H9 (cell line): Measurements from ENCODE around the gene GSK3A. TPM values are rescaled to one million over a fixed set of nuclear protein-coding genes. Genes with fewer than 3 reads are reported as not detected.

ENCODE experiments used
- DNase-seq: peaks from one replicate; pipeline ENCODE4 v3.0.0-alpha.2; 2017
- H2AFZ ChIP-seq: one replicate; pipeline ENCODE4 v1.6.1; 2013; ENCODE audit warnings: mild to moderate bottlenecking, low read length, control low read depth, moderate library complexity
- H2AK5ac ChIP-seq: 2 replicates; pipeline ENCODE4 v1.6.1; 2013; ENCODE audit warnings: low read length, control low read depth, mixed read lengths; ENCODE audit not compliant: insufficient read length
- H2BK120ac ChIP-seq: one replicate; pipeline ENCODE4 v1.6.1; 2013; ENCODE audit warnings: low read depth, mild to moderate bottlenecking, low read length, control low read depth, inconsistent platforms; ENCODE audit not compliant: poor library complexity, severe bottlenecking
- H2BK12ac ChIP-seq: 2 replicates; pipeline ENCODE4 v1.6.1; 2013; ENCODE audit warnings: low read length, control low read depth, mixed read lengths, low read depth; ENCODE audit not compliant: insufficient read length
- H2BK15ac ChIP-seq: 2 replicates; pipeline ENCODE4 v1.6.1; 2013; ENCODE audit warnings: low read depth, low read length, control low read depth
- H2BK20ac ChIP-seq: one replicate; pipeline ENCODE4 v1.6.1; 2013; ENCODE audit warnings: low read depth, mild to moderate bottlenecking, low read length, control low read depth, inconsistent platforms; ENCODE audit not compliant: poor library complexity, severe bottlenecking
- H2BK5ac ChIP-seq: 2 replicates; pipeline ENCODE4 v1.6.1; 2013; ENCODE audit warnings: low read length, control low read depth, mixed read lengths; ENCODE audit not compliant: insufficient read length
- H3K14ac ChIP-seq: 2 replicates; pipeline ENCODE4 v1.6.1; 2013; ENCODE audit warnings: low read length, control low read depth; ENCODE audit not compliant: insufficient read depth
- H3K18ac ChIP-seq: 2 replicates; pipeline ENCODE4 v1.6.1; 2013; ENCODE audit warnings: low read depth, mild to moderate bottlenecking, mixed read lengths, low read length, control low read depth; ENCODE audit not compliant: insufficient read length
- H3K23ac ChIP-seq: 2 replicates; pipeline ENCODE4 v1.6.1; 2013; ENCODE audit warnings: low read length, control low read depth, mixed read lengths, low read depth; ENCODE audit not compliant: insufficient read length
- H3K23me2 ChIP-seq: 2 replicates; pipeline ENCODE4 v1.6.1; 2013; ENCODE audit warnings: low read depth, mild to moderate bottlenecking, mixed read lengths, low read length, control low read depth; ENCODE audit not compliant: insufficient read length, poor library complexity, severe bottlenecking
- H3K27ac ChIP-seq: 2 replicates; pipeline ENCODE4 v1.5.1; 2013; ENCODE audit warnings: low read length, control low read depth, mixed read lengths, low read depth; ENCODE audit not compliant: insufficient read length
- H3K27me3 ChIP-seq: 2 replicates; pipeline ENCODE4 v1.6.1; 2013; ENCODE audit warnings: low read length, control low read depth, inconsistent platforms; ENCODE audit not compliant: insufficient read depth
- H3K4ac ChIP-seq: 2 replicates; pipeline ENCODE4 v1.6.1; 2013; ENCODE audit warnings: low read depth, mild to moderate bottlenecking, control low read depth, inconsistent platforms, low read length, moderate library complexity
- H3K4me1 ChIP-seq: 2 replicates; pipeline ENCODE4 v1.6.1; 2013; ENCODE audit warnings: low read length, control low read depth, inconsistent platforms; ENCODE audit not compliant: insufficient read depth
- H3K4me2 ChIP-seq: 2 replicates; pipeline ENCODE4 v1.6.1; 2013; ENCODE audit warnings: low read length, control low read depth, mixed read lengths; ENCODE audit not compliant: insufficient read length, insufficient read depth
- H3K56ac ChIP-seq: 2 replicates; pipeline ENCODE4 v1.6.1; 2013; ENCODE audit warnings: low read depth, mild to moderate bottlenecking, mixed read lengths, low read length, control low read depth; ENCODE audit not compliant: insufficient read length
- H3K79me1 ChIP-seq: 2 replicates; pipeline ENCODE4 v1.6.1; 2013; ENCODE audit warnings: low read depth, mild to moderate bottlenecking, moderate library complexity, low read length, control low read depth, inconsistent platforms; ENCODE audit not compliant: insufficient read depth, poor library complexity, severe bottlenecking
- H3K79me2 ChIP-seq: 2 replicates; pipeline ENCODE4 v1.6.1; 2013; ENCODE audit warnings: low read length, control low read depth, inconsistent platforms; ENCODE audit not compliant: insufficient read depth
- H3K9ac ChIP-seq: 2 replicates; pipeline ENCODE4 v1.6.1; 2013; ENCODE audit warnings: low read length, control low read depth, mixed read lengths; ENCODE audit not compliant: insufficient read length; ENCODE audit errors: extremely low read depth
- H3K9me3 ChIP-seq: one replicate; pipeline ENCODE4 v1.6.1; 2013; ENCODE audit warnings: low read depth, low read length, inconsistent platforms; ENCODE audit not compliant: control insufficient read depth
- H3T11ph ChIP-seq: one replicate; pipeline ENCODE4 v1.6.1; 2013; ENCODE audit warnings: mild to moderate bottlenecking, low read length, control low read depth, inconsistent platforms
- H4K20me1 ChIP-seq: one replicate; pipeline ENCODE4 v1.6.1; 2013; ENCODE audit not compliant: control insufficient read depth, insufficient read length, insufficient read depth
- H4K5ac ChIP-seq: 2 replicates; pipeline ENCODE4 v1.6.1; 2013; ENCODE audit warnings: low read depth, mild to moderate bottlenecking, mixed read lengths, low read length, control low read depth; ENCODE audit not compliant: insufficient read length
- H4K8ac ChIP-seq: replicated peaks from 2 replicates; pipeline ENCODE4 v1.6.1; 2013; ENCODE audit warnings: low read length, control low read depth, mixed read lengths, low read depth; ENCODE audit not compliant: insufficient read length
- H4K91ac ChIP-seq: 2 replicates; pipeline ENCODE4 v1.6.1; 2013; ENCODE audit warnings: low read depth, mild to moderate bottlenecking, moderate library complexity, mixed read lengths, low read length, control low read depth; ENCODE audit not compliant: insufficient read length
- H3K27ac Mint-ChIP-seq, 3 experiments: 2 replicates in 2 of 3; 3 replicates in 1 of 3; pipeline ENCODE4 v1.8.0; 2020 to 2021; ENCODE audit warnings: mixed read lengths in 3 of 3, mild to moderate bottlenecking in 1 of 3, moderate library complexity in 1 of 3
- H3K27me3 Mint-ChIP-seq: 2 replicates; pipeline ENCODE4 v1.8.0; 2021; ENCODE audit warnings: low read depth, mild to moderate bottlenecking, moderate library complexity, mixed read lengths
- H3K36me3 Mint-ChIP-seq, 3 experiments: 2 replicates in 2 of 3; 3 replicates in 1 of 3; pipeline ENCODE4 v1.8.0; 2020 to 2021; ENCODE audit warnings: low read depth in 3 of 3, mixed read lengths in 3 of 3; ENCODE audit not compliant: insufficient read depth in 1 of 3
- H3K4me1 Mint-ChIP-seq, 2 experiments: 2 replicates each; pipeline ENCODE4 v1.8.0; 2020; ENCODE audit warnings: mixed read lengths in 2 of 2
- H3K4me3 Mint-ChIP-seq, 2 experiments: 2 replicates in 1 of 2; 3 replicates in 1 of 2; pipeline ENCODE4 v1.8.0; 2020 to 2021; ENCODE audit warnings: mild to moderate bottlenecking in 2 of 2, mixed read lengths in 2 of 2, moderate library complexity in 1 of 2
- H3K9me3 Mint-ChIP-seq, 2 experiments: 2 replicates in 1 of 2; 3 replicates in 1 of 2; pipeline ENCODE4 v1.8.0; 2020; ENCODE audit warnings: mild to moderate bottlenecking in 2 of 2, mixed read lengths in 2 of 2, moderate library complexity in 1 of 2
- CTCF ChIP-seq: fragments of 200-600 bp; sonication (generic); conservative IDR thresholded peaks from 3 replicates; pipeline ENCODE4 v1.8.0; 2021; ENCODE audit warnings: antibody characterized with exemption, mild to moderate bottlenecking
- WGBS: extraction: QIAGEN DNeasy Blood & Tissue Kit; methylation state at CpG from one replicate; pipeline ENCODE4 v1.1.7; 2013; ENCODE audit warnings: missing lambda C conversion rate, low lambda C conversion rate, mixed read lengths; ENCODE audit not compliant: insufficient read length; ENCODE audit errors: extremely low coverage; 5-methylcytosine and 5-hydroxymethylcytosine counted together
- total RNA-seq: library from RNA; stranded (reverse); gene quantifications from 2 replicates; pipeline ENCODE4 v1.2.1, GENCODE V29; 2021

Gene GSK3A
- total RNA-seq, 1 experiment from 2014 or later, result 52.4 TPM

- H3K23me2 ChIP-seq, result peaks cover 4% of the 10 kb centered on the region
- H2BK120ac ChIP-seq, result no peak overlapping the region
- H3K79me2 ChIP-seq, result no peaks in the 10 kb centered on the region
- no peak overlapping the region for H3K56ac ChIP-seq
- no peak overlapping the region for H2BK15ac ChIP-seq
- Mint-ChIP-seq H3K4me1 (peaks cover 22 to 30% of the 10 kb centered on the region in 2 experiments), H3K27ac (no peak overlapping the region), H3K4me3 (no peak overlapping the region), H3K36me3 (peaks cover 4 to 23% (median 16%) of the 10 kb centered on the region in 3 experiments; a peak in 6 of 7 replicates), H3K9me3 (no peaks in the 10 kb centered on the region; a peak in 1 of 5 replicates), H3K27me3 (no peaks in the 10 kb centered on the region)
- no CpG with 5 or more reads among the region's 22 CpGs for WGBS
- H2AFZ ChIP-seq, result no peak overlapping the region
- H3K14ac ChIP-seq, result no peak overlapping the region
- H4K91ac ChIP-seq, result no peak overlapping the region
- no peak overlapping the region for H2AK5ac ChIP-seq
- H3K4me2 ChIP-seq, result no peak overlapping the region
- H2BK12ac ChIP-seq, result no peak overlapping the region
- no peak overlapping the region for H3K9ac ChIP-seq
- no peak overlapping the region for H3K23ac ChIP-seq
- H4K5ac ChIP-seq, result no peak overlapping the region
- H3K27ac ChIP-seq, result no peak overlapping the region
- no peak overlapping the region for H4K8ac ChIP-seq
- no peaks in the 10 kb centered on the region; the same call in 1 of the 2 replicates for H3K4me1 ChIP-seq
- H3K9me3 ChIP-seq, result no peaks in the 10 kb centered on the region
- TF ChIP-seq CTCF, result no peak
- DNase-seq, result no peak
- no peak overlapping the region for H2BK20ac ChIP-seq
- no peak overlapping the region for H3K4ac ChIP-seq
- H3K18ac ChIP-seq, result no peak overlapping the region
- H3K79me1 ChIP-seq, result no peaks in the 10 kb centered on the region
- no peaks in the 10 kb centered on the region for H4K20me1 ChIP-seq
- no peaks in the 10 kb centered on the region for H3K27me3 ChIP-seq
- no peak overlapping the region for H2BK5ac ChIP-seq
- no peak overlapping the region for H3T11ph ChIP-seq
These were observed 31.8 kb upstream of the GSK3A start for GRCh38 chr19:42274065-42274682.
